Activated T-helper 9 cell treated with anti-CD3 and anti-CD28 coated beads, Interleukin-2, amount 50 U/mL, for 16 hours (primary cell): ENCODE data around the gene NAV2.

Source experiments
- DNase-seq: peaks from one replicate; pipeline ENCODE4 v3.0.0-alpha.2; 2020; ENCODE audit warnings: low read depth

NAV2 gene

GRCh38 chr11:20041499-20041898 is 328.9 kb downstream of the NAV2 start:
- no peak for DNase-seq

GRCh38 chr11:20042045-20042639 is 329.5 kb downstream of the NAV2 start:
- no peak for DNase-seq

- DNase-seq: no peak
Measured at GRCh38 chr11:20042811-20043341, 330.2 kb downstream of the NAV2 start.

GRCh38 chr11:20043992-20044391 is 331.4 kb downstream of the NAV2 start:
- no peak for DNase-seq

GRCh38 chr11:20045098-20045688 is 332.6 kb downstream of the NAV2 start:
- no peak for DNase-seq

- no peak for DNase-seq
Measured at GRCh38 chr11:20046416-20046815, 333.8 kb downstream of the NAV2 start.

GRCh38 chr11:20047006-20047768 is 334.6 kb downstream of the NAV2 start:
- DNase-seq: no peak

GRCh38 chr11:20047769-20048154 is 335.1 kb downstream of the NAV2 start:
- no peak for DNase-seq

- DNase-seq: no peak
Measured at GRCh38 chr11:20048246-20048645, 335.6 kb downstream of the NAV2 start.

- no peak for DNase-seq
Measured at GRCh38 chr11:20048707-20049106, 336.1 kb downstream of the NAV2 start.

- DNase-seq: no peak
Measured at GRCh38 chr11:20049231-20049630, 336.6 kb downstream of the NAV2 start.

GRCh38 chr11:20050048-20050447 is 337.4 kb downstream of the NAV2 start:
- no peak for DNase-seq

- DNase-seq: no peak
Measured at GRCh38 chr11:20050551-20051333, 338.1 kb downstream of the NAV2 start.

GRCh38 chr11:20051469-20052399 is 339.1 kb downstream of the NAV2 start:
- no peak for DNase-seq

GRCh38 chr11:20053572-20053971 is 340.9 kb downstream of the NAV2 start:
- no peak for DNase-seq

- DNase-seq: no peak
Measured at GRCh38 chr11:20054584-20054983, 341.9 kb downstream of the NAV2 start.

- DNase-seq: no peak
Measured at GRCh38 chr11:20055312-20055711, 342.7 kb downstream of the NAV2 start.

GRCh38 chr11:20056109-20056949 is 343.7 kb downstream of the NAV2 start:
- DNase-seq: no peak

GRCh38 chr11:20056950-20057943 is 344.6 kb downstream of the NAV2 start:
- DNase-seq: no peak
